PC-3 (cell line): ENCODE data around the gene GRB14. TPM values are rescaled to one million over a fixed set of nuclear protein-coding genes. Genes with fewer than 3 reads are reported as not detected.

Experiments
- ATAC-seq: fragments of 200-7000 bp; cut with Tn5 transposase; 2 replicates; pipeline ENCODE4 v1.9.1; 2020; ENCODE audit warnings: mild to moderate bottlenecking, moderate library complexity
- BruUV-seq: library from RNA; stranded (reverse); fragments of 400-500 nt; replicated peaks from 2 replicates; lab custom pipeline; 2021; lab: Mats Ljungman, UMichigan
- CTCF ChIA-PET: fragments of 300-600 bp; sonication (Branson Sonifier 250); formaldehyde crosslinking; loops from one replicate; lab custom pipeline; 2022; ENCODE audit warnings: antibody characterized with exemption; lab: Charles Lee
- POLR2A ChIA-PET: fragments of 300-600 bp; sonication (Branson Sonifier 250); formaldehyde crosslinking; loops from one replicate; lab custom pipeline; 2022; ENCODE audit warnings: antibody characterized with exemption; ENCODE audit not compliant: unreplicated experiment; lab: Charles Lee
- DNase-seq: peaks from one replicate; pipeline ENCODE4 v3.0.0-alpha.2; 2015
- H2AFZ ChIP-seq: fragments of 300-600 bp; sonication (generic); 2 replicates; pipeline ENCODE4 v1.6.0; 2016; ENCODE audit warnings: antibody characterized with exemption, low read length
- H3F3A ChIP-seq: fragments of 300-600 bp; sonication (generic); one replicate; pipeline ENCODE4 v1.6.0; 2017; ENCODE audit warnings: antibody characterized with exemption, low read length, control low read depth, mild to moderate bottlenecking; ENCODE audit not compliant: unreplicated experiment
- H3K27ac ChIP-seq: fragments of 300-600 bp; sonication (generic); 2 replicates; pipeline ENCODE4 v1.5.1; 2016; ENCODE audit warnings: mild to moderate bottlenecking, low read length
- H3K27me3 ChIP-seq: fragments of 300-600 bp; sonication (generic); 2 replicates; pipeline ENCODE4 v1.6.1; 2016; ENCODE audit warnings: low read length, mixed read lengths
- H3K36me3 ChIP-seq: fragments of 300-600 bp; sonication (generic); 2 replicates; pipeline ENCODE4 v1.6.1; 2016; ENCODE audit warnings: low read depth, mixed run types, low read length, mixed read lengths
- H3K4me1 ChIP-seq: fragments of 300-600 bp; sonication (generic); 2 replicates; pipeline ENCODE4 v1.5.1; 2016; ENCODE audit warnings: low read length; ENCODE audit not compliant: insufficient read depth
- H3K4me2 ChIP-seq: fragments of 300-600 bp; sonication (generic); 2 replicates; pipeline ENCODE4 v1.6.0; 2016; ENCODE audit warnings: low read length
- H3K4me3 ChIP-seq: fragments of 300-600 bp; sonication (generic); 2 replicates; pipeline ENCODE4 v1.5.1; 2016; ENCODE audit warnings: mild to moderate bottlenecking, low read length, mixed read lengths
- H3K79me2 ChIP-seq: fragments of 300-600 bp; sonication (generic); 2 replicates; pipeline ENCODE4 v1.6.1; 2017; ENCODE audit warnings: low read length, mixed read lengths
- H3K9ac ChIP-seq: fragments of 300-600 bp; sonication (generic); 2 replicates; pipeline ENCODE4 v1.6.0; 2016; ENCODE audit warnings: mild to moderate bottlenecking, low read length
- H3K9me2 ChIP-seq: fragments of 300-600 bp; sonication (generic); replicated peaks from 2 replicates; pipeline ENCODE4 v1.6.1; 2016; ENCODE audit warnings: mixed run types, low read length, mixed read lengths
- H3K9me3 ChIP-seq: fragments of 300-600 bp; sonication (generic); 2 replicates; pipeline ENCODE4 v1.6.1; 2016; ENCODE audit warnings: low read length, mixed read lengths
- H4K20me1 ChIP-seq: fragments of 300-600 bp; sonication (generic); 2 replicates; pipeline ENCODE4 v1.6.1; 2016; ENCODE audit warnings: low read length, mixed read lengths
- EZH2 ChIP-seq: fragments of 300-600 bp; sonication (generic); IDR thresholded peaks from one replicate; pipeline ENCODE4 v1.6.1; 2017; ENCODE audit warnings: antibody characterized with exemption, mild to moderate bottlenecking, low read length; ENCODE audit not compliant: unreplicated experiment
- EZH2phosphoT487 ChIP-seq: fragments of 300-600 bp; sonication (generic); IDR thresholded peaks from 2 replicates; pipeline ENCODE4 v1.6.1; 2018; ENCODE audit warnings: mild to moderate bottlenecking, antibody characterized with exemption, low read length, borderline replicate concordance
- intact Hi-C: fragments of 100-400 bp; cut with micrococcal nuclease; formaldehyde crosslinking; loops from 2 replicates; pipeline ENCODE4 v1.9.0; 2023
- total RNA-seq: library from RNA; depleted of rRNA; stranded (reverse); fragments of >200 nt; gene quantifications from 2 replicates; pipeline ENCODE4 v1.2.3, GENCODE V29; 2014
- TF ChIP-seq, protein P1 (sequence below): fragments of 300-600 bp; sonication (generic); conservative IDR thresholded peaks from 2 replicates; pipeline ENCODE4 v1.5.1; 2017; ENCODE audit warnings: antibody characterized with exemption, low read depth, mild to moderate bottlenecking, low read length

The GRB14 gene
- total RNA-seq, 1 experiment from 2014 or later = 0.84 TPM

DNA sequence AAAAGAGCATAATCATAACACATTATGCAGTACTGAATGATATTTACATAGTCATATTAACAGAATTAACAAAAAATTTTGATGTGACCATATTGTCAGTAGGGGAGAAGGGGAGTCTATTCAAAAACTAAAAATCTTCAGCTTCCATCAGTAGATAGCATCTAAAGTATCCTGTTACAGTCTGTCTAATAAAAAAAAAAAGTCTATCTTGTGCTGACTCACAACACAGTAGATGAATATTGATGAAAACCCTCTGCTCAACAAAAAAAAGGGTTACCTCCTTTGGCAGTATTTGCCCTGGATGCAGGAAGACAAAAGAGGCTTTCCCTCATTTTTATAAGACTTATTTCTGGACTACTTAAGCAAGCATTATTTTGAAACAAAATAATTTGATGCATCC lies 27.3 kb downstream of the GRB14 start:
- Histone ChIP-seq H3K9me2 (no peaks in the 10 kb centered on the region), H3K27me3 (peaks cover 46% of the 10 kb centered on the region), H3K79me2 (no peaks in the 10 kb centered on the region), H3K4me3 (no peak overlapping the region), H4K20me1 (no peaks in the 10 kb centered on the region), H3K4me1 (no peaks in the 10 kb centered on the region), H3F3A (no peaks in the 10 kb centered on the region), H2AFZ (no peak overlapping the region), H3K27ac (no peak overlapping the region), H3K9ac (no peak overlapping the region), H3K36me3 (no peaks in the 10 kb centered on the region), H3K4me2 (no peak overlapping the region), H3K9me3 (no peaks in the 10 kb centered on the region)
- CTCF ChIA-PET = interaction anchor here (0.5 kb wide), 1 partner anchor 14 kb away, joined by 4 read pairs; no protein-coding TSS in a partner anchor
- intact Hi-C loops = no loop called here
- no peak for DNase-seq
- TF ChIP-seq, protein P1, sequence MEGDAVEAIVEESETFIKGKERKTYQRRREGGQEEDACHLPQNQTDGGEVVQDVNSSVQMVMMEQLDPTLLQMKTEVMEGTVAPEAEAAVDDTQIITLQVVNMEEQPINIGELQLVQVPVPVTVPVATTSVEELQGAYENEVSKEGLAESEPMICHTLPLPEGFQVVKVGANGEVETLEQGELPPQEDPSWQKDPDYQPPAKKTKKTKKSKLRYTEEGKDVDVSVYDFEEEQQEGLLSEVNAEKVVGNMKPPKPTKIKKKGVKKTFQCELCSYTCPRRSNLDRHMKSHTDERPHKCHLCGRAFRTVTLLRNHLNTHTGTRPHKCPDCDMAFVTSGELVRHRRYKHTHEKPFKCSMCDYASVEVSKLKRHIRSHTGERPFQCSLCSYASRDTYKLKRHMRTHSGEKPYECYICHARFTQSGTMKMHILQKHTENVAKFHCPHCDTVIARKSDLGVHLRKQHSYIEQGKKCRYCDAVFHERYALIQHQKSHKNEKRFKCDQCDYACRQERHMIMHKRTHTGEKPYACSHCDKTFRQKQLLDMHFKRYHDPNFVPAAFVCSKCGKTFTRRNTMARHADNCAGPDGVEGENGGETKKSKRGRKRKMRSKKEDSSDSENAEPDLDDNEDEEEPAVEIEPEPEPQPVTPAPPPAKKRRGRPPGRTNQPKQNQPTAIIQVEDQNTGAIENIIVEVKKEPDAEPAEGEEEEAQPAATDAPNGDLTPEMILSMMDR = no peak
- TF ChIP-seq EZH2 (no peak), EZH2phosphoT487 (no peak)
- no TSS peak for BruUV-seq
- POLR2A ChIA-PET = no interaction called here
- no peak for ATAC-seq

DNA sequence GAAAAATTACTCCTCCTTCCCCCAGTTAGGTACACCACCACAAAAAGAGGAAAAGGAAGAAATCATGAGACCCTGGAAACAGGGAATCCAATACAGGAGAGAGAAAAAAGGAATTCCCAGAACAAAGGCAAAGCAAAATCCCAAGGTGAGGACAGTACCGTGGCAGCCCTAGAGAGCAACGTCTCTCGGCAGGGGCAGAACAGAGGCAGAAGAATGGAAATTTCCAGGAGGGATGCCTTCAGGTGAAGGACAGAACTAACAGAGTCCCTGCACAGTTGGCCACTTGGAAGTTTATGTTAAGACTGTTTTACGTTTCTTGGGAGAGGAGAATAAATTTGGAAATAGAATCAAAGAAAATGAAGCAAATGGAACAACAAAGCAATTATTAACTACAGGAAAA lies 27.7 kb downstream of the GRB14 start:
- Histone ChIP-seq H3K9me3 (no peaks in the 10 kb centered on the region), H3K36me3 (no peaks in the 10 kb centered on the region), H4K20me1 (no peaks in the 10 kb centered on the region), H3K27me3 (peaks cover 46% of the 10 kb centered on the region), H3K4me1 (no peaks in the 10 kb centered on the region), H3F3A (no peaks in the 10 kb centered on the region), H3K4me3 (no peak overlapping the region), H2AFZ (no peak overlapping the region), H3K79me2 (no peaks in the 10 kb centered on the region), H3K27ac (no peak overlapping the region), H3K4me2 (no peak overlapping the region), H3K9ac (no peak overlapping the region), H3K9me2 (no peaks in the 10 kb centered on the region)
- intact Hi-C loops = no loop called here
- POLR2A ChIA-PET = no interaction called here
- no TSS peak for BruUV-seq
- TF ChIP-seq, protein P1 = no peak
- TF ChIP-seq EZH2 (no peak), EZH2phosphoT487 (no peak)
- ATAC-seq (no peak), DNase-seq (no peak)
- CTCF ChIA-PET = interaction anchor here (0.5 kb wide), 1 partner anchor 14 kb away, joined by 4 read pairs; no protein-coding TSS in a partner anchor

DNA sequence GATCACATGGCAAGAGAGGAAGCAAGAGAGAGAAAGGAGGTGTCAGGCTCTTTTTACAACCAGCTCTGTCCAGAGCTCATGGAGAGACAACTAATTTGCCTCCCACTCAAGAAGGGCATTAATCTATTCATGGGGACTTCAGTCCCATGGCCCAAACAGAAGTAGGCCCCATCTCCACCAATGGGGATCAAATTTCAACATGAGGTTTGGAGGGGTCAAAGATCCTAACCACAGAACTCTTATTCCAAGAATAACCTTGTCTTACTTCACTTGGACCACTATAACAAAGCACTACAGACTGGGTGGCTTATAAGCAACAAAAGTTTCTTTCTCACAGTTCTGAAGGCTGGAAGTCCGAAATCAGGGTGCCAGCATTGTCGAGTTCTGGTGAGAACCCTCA lies 31.8 kb downstream of the GRB14 start:
- intact Hi-C loops = no loop called here
- ChIA-PET POLR2A (no interaction called here), CTCF (no interaction called here)
- H3K9me3 ChIP-seq = no peaks in the 10 kb centered on the region
- no peak overlapping the region for H2AFZ ChIP-seq
- H3K27ac ChIP-seq = no peak overlapping the region
- H4K20me1 ChIP-seq = no peaks in the 10 kb centered on the region
- no peaks in the 10 kb centered on the region for H3K79me2 ChIP-seq
- no peak overlapping the region for H3K4me3 ChIP-seq
- H3F3A ChIP-seq = no peaks in the 10 kb centered on the region
- H3K27me3 ChIP-seq = peaks cover 30% of the 10 kb centered on the region; the same call in 1 of the 2 replicates
- no TSS peak for BruUV-seq
- no peak overlapping the region for H3K9ac ChIP-seq
- H3K4me2 ChIP-seq = no peak overlapping the region
- H3K4me1 ChIP-seq = no peaks in the 10 kb centered on the region
- no peaks in the 10 kb centered on the region for H3K9me2 ChIP-seq
- DNase-seq (no peak), ATAC-seq (no peak)
- no peak for TF ChIP-seq EZH2
- no peak for TF ChIP-seq EZH2phosphoT487
- TF ChIP-seq, protein P1 = no peak
- H3K36me3 ChIP-seq = no peaks in the 10 kb centered on the region
